HG02938 (cell line): ENCODE results near the gene ARHGEF10L.

Source experiments
- ATAC-seq: cut with Tn5 transposase; IDR thresholded peaks from one replicate; pipeline ENCODE4 v1.9.1; 2021; ENCODE audit warnings: mild to moderate bottlenecking, moderate library complexity; ENCODE audit not compliant: unreplicated experiment

ARHGEF10L gene

DNA sequence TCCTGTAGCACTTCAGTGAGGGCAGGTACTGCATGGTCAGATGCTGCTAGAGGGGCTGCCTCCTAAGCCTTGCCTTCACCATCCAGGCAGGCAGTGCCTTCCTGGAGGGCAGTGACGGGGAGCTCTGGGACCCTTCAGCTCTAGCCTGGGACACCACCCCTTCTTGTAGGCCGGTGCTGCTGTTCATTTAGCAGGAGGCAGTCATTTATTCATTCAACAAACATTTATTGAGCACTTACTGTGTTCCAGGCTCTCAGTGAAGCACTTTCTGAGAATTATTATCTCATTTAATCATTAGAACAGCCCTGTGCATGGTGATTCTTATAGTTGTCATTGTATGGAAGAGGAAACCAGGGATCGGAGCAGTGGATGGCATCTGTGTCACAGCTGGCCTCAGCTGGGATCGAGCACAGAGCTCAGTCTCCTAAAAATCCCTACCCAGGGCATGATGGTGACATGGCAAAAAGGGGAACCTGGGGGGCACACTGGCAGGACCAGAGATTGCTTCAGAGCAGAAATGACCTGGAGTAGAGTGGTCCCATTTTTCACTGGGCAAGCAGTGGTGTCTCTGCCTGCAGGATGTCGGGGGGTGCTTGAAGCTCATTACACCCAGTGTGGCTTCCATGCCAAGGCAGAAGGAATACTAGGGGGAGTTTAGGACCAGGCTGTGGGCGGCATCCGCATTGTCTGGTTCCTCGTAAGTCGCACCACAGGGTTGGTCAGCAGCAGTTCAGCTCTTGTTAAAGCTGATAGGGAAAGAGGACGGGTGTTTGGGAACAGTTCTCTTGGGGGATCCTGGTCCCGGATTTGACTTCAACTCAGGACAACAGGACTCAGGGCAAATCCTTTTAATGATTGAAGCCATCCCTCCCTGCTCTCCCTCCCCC lies 28.8 kb downstream of the ARHGEF10L start:
- no peak for ATAC-seq

DNA sequence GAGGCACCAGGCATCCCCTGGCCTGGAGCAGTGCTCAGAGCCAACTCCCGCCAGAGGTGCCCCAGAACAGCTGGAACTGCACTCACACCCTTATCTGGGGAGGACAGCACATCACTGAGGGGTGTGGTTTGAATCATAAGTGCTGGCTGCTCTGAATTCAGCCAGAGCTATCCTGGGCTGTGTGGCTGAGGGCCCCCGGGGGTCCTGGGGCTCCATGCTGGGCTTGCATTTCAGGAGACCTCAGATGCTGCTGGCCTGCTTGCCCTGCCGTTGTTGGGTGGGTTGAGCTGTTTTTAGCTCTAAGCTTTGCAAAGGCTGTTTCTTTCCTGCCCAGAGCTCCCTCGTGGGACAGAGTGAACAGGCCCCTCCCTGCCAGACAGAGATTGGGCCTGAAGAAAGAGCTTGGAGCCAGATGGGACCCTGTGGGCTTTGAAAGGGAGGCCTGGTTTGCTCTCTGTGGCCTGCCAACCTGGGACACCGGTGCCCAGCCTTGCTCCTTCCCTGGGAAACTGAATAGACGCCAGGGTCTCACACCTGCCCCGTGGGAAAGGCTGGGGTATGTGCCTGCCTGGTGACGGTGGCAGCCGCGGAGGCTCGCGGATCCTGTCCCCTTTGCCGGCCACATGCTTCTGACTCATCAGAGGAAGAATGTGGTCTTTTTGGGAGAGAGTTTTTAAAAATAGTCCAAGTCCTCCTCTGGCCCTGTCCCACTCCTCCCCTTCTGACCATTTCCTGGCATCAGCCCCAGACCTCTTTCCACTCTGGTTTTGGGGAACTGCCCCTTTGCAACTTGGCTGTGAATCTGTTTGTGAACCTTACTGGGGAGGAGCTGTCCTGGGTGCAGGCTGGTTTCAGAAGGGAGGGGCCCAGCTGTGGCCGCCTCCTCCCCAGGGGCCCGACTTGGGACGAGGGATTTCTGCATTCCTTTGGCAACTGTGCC lies 30.0 kb downstream of the ARHGEF10L start:
- ATAC-seq = no peak

DNA sequence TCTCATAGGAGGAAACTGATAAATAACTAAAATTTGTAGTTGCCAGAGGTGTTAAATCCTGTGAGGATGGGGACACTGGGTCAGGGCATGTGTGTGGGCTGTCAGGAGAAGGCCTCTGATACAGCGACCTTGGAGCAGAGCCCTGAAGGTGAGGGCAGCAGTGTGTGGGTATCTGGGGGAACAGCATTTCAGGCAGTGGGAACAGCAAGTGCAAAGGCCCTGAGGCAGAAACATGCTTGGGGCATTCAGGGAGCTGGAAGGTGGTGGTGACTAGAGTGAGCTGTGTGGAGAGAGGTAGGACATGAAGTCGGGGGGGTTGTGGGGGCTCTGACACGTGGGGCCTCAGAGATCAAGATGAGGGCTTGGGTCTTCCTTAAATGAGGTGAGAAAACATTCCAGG lies 30.7 kb downstream of the ARHGEF10L start:
- ATAC-seq = no peak

DNA sequence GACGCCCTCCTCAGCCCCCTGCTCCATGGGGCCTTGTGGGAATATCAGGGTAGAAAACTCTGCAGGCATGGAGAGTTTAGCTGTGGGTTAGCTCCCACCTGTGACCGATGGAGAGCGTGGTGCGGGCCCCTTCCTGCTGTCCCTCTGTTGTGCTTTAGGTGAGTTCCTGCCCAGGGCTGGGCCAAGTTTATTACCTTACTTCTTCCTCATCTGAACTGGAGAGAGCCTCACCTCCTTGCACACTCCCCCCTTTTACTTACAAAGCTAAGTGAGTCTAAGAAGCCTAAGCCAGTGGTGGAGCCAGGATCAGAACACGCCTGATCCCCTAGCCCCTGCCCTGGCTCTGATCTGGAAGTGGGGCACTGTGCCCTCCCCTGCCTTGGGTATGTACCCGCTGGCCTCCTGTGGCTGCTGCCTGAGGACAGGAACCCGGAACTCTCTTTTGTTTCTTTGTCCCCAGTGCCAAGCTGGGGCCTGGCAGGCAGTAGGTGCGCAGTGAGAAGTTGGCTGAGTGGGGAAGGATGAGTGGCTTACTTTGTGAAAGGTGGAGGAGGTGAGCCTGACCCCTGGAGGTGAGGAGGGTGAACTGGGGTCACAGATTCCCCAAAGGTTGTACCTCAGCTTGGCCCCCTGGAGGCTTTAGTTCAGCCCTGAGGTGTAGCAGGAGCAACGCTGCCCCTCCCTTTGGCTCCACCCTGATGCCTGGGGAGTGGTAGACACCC lies 32.9 kb downstream of the ARHGEF10L start:
- ATAC-seq = no peak

DNA sequence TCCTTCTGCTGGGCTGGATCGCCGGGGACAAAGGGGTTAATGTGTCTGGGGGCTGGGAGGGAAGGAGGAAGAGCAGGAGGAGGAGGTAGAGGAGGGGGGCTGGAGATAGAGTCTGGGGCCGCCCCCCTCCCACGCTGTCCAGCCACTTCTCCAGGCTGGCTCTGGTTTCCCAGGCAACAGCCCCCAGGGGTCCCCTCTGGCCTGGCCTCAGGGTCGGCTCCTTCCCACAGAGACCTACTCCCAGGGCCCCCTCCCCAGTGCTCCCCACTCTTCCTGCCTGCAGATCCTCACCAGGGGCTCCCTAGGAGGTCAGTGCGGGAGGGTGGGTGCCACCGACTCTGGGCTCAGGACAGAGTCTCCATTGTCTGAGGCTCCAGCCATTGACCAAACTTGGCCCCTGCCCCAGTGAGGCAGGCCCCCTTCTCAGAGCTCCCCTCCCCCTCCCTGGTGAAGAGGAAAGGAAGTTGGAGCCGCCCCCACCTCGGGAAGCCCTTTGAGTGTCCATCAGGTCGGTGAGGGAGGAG lies 34.1 kb downstream of the ARHGEF10L start:
- ATAC-seq = no peak

DNA sequence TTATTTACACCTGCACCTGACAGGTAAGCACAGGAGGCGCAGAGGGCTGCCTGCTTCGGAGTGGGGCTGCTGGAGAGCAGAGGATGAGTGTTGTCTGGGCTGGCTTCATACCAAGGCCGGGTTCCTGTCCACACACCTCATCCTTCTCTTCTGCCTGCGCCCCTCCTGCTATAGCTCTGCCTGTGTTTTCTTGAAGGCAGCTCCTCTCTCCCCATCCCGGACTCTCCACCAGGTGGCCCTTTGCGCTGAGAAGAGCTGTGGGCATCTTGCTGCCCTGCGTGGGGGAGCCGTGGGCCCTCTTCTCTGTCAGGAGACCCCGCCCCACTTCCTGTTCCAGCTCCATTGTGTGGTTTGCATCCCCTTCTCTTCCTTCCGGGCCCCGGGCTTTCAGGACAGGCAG lies 35.0 kb downstream of the ARHGEF10L start:
- no peak for ATAC-seq

DNA sequence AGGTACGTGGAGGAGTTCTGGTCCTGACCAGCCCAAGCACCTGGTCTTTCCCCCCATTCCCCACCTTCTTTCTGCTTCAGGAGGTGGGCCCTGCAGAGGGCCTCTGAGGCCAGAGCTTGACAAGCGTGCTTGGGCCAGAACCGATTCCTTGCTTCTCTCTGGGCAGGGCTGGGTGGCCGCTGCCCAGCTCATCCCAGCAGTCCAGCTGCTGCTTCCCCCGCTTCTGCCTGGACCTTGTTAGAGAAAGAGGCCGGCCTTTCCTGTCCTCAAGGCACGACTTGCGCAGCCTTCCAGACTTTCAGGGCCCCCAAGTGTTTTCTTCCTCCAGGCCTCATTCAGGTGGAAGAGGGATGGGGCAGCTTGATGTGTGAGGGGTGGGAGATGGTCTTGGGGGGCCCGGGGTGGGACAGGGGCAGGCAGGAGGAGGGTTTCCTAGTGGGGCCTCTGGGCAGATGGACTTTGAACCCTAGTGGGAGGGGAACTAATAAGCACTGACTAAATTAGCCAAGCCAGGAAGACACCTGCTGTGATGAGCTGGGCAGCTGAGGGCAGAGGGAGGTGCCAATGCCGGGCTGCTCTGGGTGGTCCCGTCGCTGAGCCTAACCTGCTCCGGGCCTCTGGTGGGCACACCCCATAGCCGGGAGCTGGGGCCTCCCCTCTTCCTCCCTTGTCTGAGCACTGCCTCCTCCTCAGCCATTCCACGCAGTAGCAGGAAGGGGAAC lies 36.5 kb downstream of the ARHGEF10L start:
- no peak for ATAC-seq

DNA sequence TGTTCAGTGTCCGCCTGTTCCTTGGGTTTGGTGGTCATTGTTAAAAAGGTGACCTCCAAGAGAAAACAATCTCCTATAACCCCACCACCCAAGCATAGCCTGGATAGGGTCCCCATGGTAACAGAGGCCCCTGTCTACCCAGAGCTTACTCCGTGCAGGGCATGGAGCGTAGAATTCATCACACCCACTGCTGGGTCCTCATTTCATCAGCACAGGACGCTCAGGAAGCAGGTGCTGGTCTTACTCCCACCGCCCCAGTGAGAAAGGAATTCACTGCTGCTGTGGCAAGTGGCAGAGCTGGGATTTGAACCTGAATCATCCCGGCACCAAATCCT lies 37.0 kb downstream of the ARHGEF10L start:
- ATAC-seq = no peak

DNA sequence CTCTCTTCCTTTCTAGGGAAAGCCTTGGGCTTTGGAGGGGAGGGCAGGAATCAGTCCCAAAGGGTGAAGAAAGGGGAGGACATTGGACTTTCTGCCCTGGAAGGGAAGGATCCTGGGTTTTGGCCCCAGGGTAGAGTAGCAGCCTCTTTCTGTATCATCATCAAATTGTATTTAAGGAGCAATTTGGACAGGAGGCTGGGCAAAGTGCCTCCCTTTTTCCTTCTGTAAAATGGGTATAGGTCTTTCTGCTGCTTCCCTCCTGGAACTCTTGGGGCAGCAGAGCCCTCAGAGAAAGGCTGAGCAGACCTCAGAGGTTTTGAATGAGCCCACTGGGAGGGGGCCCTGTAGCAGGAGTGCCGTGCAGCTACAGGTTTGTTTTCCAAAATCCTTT lies 38.4 kb downstream of the ARHGEF10L start:
- no peak for ATAC-seq

DNA sequence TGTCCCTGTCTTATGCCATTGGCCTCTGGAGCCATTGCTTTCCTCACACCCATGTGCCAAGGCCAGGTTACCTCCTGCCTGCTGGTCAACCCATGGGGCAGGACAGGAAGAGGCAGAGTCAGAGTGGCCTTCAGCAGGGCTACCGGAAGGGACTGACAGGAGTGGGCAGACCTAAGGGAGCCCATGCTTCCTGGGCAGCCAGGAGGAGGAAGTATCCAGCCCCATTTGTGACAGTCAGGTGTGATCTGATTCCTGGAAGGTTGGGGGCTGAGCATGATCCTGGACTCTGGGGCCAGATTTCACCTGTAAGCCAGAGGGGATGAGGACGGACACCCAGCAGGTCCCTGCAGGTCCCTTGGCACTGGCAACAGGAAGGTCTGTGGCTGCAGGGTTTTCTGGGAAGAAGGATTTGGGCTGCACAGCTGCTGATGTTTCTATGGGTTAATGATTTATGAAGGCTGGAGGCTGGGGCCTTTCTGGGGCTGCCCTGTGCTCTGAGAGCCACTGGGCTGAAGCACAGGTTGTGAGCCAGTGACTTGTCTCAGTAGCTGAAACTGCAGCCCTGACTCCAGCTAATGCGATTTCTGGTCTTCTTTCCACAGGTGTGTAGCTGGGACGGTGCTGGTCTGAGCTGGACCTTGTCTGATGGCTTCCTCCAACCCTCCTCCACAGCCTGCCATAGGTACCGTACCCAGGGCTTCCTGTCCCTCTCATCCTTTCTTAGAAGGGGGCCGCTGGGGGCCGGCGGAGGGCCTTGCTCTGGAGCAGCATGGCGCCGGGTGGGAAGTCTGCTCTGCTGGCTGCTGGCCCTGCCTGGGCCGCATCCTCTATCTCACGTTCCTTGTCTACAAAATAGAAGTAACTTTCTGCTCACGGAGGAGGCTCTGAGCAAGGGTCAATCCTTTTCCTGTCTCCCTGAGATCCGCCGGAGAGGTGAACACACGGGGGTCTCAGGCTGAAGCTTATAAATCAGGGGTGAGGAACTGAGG lies 40.7 kb downstream of the ARHGEF10L start:
- ATAC-seq = no peak

DNA sequence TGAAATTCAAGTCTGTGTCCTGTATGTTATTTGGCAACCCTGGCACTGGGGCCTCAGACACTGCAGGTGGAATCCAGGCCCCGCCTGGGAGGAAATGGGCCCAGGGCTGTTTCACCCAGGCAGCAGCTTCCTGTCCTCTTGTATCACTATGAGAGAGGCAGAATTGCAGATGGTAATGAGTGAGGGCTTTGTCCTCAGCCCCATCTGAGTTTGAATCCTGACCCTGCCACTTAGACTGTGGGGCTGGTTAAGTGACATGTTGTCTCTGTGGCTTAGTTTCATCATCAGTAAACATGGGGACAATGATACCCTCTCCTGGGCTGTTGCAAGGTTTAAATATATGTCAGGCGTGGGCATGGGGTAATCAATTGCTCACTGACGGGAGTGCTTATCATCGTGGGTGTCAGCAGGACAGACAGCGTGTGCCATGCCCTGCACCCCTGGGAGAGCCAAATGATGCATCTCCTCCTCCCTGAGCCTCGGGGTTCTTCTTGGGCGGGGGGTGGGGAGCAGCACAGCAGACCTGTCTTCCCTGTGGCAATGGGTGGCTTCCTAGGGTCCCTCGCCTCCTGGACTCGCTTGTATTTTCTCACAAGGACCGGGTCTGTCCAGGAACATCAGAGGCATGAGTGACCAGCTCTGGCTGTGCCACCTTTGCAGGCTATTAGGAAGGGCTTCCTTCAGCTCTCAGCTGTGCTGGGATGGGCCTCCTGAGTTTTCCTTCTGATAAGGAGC lies 42.1 kb downstream of the ARHGEF10L start:
- no peak for ATAC-seq

DNA sequence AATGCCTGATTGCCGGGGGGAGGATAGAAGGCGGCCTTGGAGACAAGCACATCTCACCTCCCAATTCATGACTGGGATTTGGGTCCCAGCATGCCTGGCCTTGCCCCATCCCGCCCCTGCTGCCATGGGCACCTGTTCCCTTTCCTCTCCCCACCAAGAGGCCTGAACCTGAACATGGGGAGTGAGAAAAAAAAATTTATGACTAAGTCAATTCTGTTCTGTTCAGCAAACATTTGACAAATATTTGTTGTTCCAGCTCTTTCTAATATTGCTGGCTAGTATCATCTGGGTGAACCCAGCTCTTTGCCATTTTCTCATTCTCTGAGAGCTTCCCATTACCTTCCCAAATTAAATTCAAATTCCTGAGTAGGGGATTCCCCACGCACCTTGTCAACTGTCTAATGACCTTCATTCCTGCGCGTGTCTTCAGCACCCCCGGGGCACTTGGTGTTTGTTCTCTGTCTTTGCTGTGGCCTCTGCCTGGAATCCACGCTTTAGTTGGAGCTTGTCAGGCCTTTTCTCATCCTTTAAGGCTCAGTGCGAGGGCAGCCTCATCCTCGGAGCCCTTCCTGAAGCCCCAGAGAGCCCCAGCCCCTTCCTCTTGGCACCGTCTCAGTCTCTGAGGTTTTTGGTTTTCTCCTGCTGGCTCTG lies 42.8 kb downstream of the ARHGEF10L start:
- ATAC-seq = no peak

DNA sequence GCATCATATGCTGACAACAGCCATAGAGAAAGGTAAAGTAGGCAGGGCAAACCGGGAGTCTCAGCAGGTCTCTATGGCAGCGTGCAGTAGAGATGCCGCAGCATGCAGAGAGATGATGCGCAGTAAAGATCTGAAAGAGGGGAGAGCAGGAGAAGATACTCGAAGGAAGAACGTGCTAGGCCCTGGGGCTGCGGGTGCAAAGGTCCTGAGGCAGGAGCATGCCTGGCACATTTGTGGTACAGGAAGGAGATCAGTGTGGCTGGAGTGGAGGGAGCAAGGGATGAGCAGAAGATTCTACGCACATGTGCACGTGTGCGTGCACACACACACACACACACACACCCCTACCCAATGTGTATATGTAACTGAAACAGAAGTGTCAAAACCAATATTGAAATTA lies 45.0 kb downstream of the ARHGEF10L start:
- no peak for ATAC-seq

DNA sequence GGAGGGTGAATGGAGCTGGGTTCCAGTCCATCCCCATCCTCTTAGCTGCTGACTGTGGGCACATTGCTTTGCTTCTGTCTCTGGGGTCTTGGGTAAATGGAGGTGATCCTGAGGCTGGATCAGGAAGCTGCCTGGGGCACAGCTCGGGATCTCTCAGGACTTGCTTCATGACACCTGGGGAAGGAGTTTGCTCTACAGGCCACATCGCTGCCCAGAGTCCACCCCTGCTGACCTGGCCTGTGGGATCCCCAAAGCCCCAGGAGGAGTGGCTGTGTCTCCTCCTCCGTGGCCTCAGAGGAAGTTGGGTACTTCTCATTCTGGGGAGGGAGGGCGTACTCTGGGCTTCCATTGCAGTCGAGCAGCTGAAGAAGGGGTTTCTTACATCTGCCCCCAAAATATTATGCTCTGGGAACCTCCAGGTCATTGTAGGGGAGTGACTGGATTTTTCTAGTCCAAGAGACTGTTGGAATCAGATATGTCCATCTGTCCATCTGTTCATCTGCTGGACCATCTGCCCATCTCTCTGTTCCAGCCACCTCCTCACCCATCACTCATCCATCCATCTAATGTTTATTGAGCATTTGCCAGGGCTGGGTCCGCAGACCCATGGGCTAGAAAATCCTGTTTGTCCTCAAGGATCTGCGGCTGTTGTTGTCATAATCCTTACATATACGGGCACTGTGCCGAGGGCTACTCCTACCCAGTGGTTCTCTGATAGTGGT lies 45.9 kb downstream of the ARHGEF10L start:
- ATAC-seq = no peak

DNA sequence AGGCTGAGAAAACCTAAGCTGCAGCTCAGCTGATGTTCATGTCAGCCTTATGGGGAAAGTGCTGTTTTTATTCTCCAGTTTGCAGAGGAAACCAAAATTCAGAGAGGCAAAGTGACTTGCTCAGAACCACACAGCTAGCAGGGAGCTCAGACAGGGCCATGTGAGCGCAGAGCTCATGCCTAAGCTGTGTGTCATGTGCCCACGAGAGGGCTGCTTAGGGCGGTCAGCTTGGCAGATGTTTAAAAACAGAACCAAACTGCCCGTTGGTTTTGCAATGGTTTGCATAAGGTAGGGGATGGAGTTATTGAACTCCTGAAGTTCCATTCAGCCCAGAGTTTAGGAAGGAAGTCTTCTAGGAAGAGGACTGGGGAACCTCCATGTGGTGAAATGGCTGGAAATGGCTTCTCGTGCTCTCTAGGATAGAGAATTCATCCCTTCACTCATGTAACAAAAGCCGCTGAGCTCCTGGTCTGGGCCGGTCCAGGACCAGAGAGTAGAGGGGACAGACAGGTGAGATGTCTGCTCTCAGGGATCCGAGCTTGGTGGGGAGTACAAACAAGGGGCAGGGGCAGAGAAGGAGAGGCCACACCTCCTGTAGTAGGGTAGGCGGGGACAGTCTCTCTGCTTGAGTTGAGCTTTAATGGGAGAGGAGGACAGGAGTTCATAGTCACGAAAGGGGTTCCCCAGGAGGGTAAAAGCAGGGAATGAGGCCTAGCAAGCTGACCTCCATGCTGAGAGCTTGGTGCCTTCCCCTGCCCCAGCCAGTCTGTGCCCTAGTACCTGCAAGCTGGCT lies 46.9 kb downstream of the ARHGEF10L start:
- no peak for ATAC-seq

DNA sequence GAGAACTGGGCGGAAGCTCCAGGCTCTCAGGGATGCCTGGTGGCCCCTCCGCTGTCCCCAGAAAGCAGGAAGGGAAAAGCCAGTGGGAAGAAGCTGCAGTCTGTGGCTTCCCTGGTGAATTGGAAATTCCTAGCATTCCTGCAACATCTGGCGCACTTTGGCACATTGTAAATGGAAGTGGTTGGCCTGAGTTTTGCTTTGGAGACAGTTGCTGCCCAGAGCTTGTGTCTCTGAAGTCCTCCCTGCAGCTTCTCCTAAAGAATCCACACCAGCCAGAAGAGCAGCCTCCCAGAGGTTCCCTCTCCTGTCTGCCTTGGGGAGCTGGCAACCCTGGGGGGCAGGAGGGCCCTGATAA lies 48.2 kb downstream of the ARHGEF10L start:
- no peak for ATAC-seq
